ENCODE data around the gene TBC1D25. TPM values are rescaled to one million over a fixed set of nuclear protein-coding genes. Genes with fewer than 3 reads are reported as not detected.
A peak's percentile ranks its signal among the peaks of the same experiment; 100 is the strongest.
"Not testable (repeated sequence)": the region's sequence is repeated elsewhere in the genome, so short reads cannot be mapped to it uniquely, and the experiment has no call there.

Gene TBC1D25
- total RNA-seq, 1 donor from 2014 or later = 2.1 TPM

DNA sequence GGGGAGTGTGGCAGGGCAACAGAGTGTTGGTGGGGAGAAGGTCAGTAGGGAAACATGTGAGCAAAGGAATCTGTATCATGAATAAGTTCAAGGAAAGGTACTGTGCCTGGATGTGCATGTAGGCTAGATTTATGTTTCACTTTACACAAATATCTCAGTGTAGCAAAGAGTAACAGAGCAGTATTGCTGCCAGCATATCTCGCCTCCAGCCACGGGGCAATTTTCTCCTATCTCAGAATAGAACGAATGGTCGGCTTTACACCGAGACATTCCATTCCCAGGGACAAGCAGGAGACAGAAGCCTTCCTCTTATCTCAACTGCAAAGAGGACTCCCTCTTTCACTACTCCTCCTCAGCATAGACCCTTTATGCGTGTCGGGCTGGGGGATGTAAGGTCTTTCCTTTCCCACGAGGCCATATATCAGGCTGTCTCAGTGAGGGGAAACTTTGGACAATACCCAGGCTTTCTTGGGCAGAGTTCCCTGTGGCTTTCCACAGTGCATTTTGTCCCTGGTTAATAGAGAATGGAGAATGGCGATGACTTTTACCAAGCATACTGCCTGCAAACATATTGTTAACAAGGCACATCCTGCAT is 16.3 kb downstream of the TBC1D25 start:
- H3K4me3 ChIP-seq (ENCODE audit: low read length in 3 of 3); H3K4me1 ChIP-seq (ENCODE audit: control insufficient read depth in 3 of 3, insufficient read depth in 3 of 3, low read length in 3 of 3); H3K27ac ChIP-seq (ENCODE audit: low read depth, low read length); H3K9ac ChIP-seq (ENCODE audit: low read depth in 1 of 3, low read length in 3 of 3); H3K27me3 ChIP-seq (ENCODE audit: control insufficient read depth in 3 of 3, insufficient read depth in 3 of 3, low read length in 3 of 3); H3K9me3 ChIP-seq (ENCODE audit: control insufficient read depth in 3 of 3, low read length in 3 of 3): not testable (repeated sequence)
- H3K36me3 ChIP-seq (ENCODE audit: control insufficient read depth in 3 of 3, insufficient read depth in 3 of 3, low read length in 3 of 3) = peaks cover 6 to 14% (median 13%) of the 10 kb centered on the region in 3 donors

DNA sequence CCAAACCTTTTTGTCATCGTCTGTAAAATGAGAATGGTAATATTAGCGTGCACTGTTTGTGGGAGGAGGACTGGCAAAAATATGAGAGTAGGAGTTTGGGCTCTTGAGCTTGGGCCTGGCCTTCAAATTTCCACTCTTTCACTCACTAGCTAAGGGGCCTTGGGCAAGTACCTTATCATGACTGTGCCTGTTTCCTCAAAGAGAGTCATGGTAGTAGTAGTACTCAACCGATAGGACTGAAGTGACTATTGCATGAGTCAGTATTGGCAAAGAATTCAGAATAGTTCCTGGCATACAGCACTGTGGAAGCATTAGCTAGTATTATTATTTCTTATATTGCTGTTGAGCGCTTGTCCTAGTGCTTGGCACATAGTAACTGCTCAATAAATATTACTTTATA is 18.8 kb downstream of the TBC1D25 start:
- Histone ChIP-seq H3K4me3 (ENCODE audit: low read length in 3 of 3) (no peak overlapping the region), H3K27ac (ENCODE audit: low read depth, low read length) (no peak overlapping the region), H3K27me3 (ENCODE audit: control insufficient read depth in 3 of 3, insufficient read depth in 3 of 3, low read length in 3 of 3) (no peaks in the 10 kb centered on the region), H3K9ac (ENCODE audit: low read depth in 1 of 3, low read length in 3 of 3) (no peak overlapping the region), H3K9me3 (ENCODE audit: control insufficient read depth in 3 of 3, low read length in 3 of 3) (no peaks in the 10 kb centered on the region), H3K36me3 (ENCODE audit: control insufficient read depth in 3 of 3, insufficient read depth in 3 of 3, low read length in 3 of 3) (peaks cover 6 to 22% (median 17%) of the 10 kb centered on the region in 3 donors), H3K4me1 (ENCODE audit: control insufficient read depth in 3 of 3, insufficient read depth in 3 of 3, low read length in 3 of 3) (no peaks in the 10 kb centered on the region)

DNA sequence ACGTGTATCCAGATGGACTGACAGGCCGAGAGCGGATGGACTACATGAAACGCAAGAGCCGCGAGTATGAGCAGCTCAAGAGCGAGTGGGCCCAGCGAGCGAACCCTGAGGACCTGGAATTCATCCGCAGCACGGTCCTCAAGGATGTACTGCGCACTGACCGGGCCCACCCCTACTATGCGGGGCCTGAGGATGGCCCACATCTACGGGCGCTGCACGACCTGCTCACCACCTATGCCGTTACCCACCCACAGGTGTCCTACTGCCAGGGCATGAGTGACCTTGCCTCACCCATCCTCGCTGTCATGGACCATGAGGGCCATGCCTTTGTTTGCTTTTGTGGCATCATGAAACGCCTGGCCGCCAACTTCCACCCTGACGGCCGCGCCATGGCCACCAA is 20.1 kb downstream of the TBC1D25 start:
- Histone ChIP-seq H3K27ac (ENCODE audit: low read depth, low read length) (no peak overlapping the region), H3K9ac (ENCODE audit: low read depth in 1 of 3, low read length in 3 of 3) (no peak overlapping the region), H3K27me3 (ENCODE audit: control insufficient read depth in 3 of 3, insufficient read depth in 3 of 3, low read length in 3 of 3) (no peaks in the 10 kb centered on the region), H3K36me3 (ENCODE audit: control insufficient read depth in 3 of 3, insufficient read depth in 3 of 3, low read length in 3 of 3) (peaks cover 6 to 22% (median 19%) of the 10 kb centered on the region in 3 donors), H3K4me1 (ENCODE audit: control insufficient read depth in 3 of 3, insufficient read depth in 3 of 3, low read length in 3 of 3) (no peaks in the 10 kb centered on the region), H3K4me3 (ENCODE audit: low read length in 3 of 3) (no peak overlapping the region), H3K9me3 (ENCODE audit: control insufficient read depth in 3 of 3, low read length in 3 of 3) (no peaks in the 10 kb centered on the region)

DNA sequence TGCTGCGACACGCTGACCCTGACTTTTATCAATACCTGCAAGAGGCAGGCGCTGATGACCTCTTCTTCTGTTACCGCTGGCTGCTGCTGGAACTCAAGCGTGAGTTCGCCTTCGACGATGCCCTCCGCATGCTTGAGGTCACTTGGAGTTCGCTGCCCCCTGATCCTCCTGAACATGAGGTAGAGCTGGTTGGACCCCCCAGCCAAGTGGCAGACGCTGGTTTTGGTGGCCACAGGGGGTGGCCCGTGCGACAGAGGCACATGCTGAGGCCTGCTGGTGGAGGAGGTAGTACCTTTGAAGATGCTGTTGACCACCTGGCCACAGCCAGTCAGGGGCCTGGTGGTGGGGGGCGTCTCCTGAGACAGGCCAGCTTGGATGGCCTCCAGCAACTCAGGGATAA is 20.5 kb downstream of the TBC1D25 start:
- H3K9ac ChIP-seq (ENCODE audit: low read depth in 1 of 3, low read length in 3 of 3) = no peak overlapping the region
- no peak overlapping the region for H3K27ac ChIP-seq (ENCODE audit: low read depth, low read length)
- H3K27me3 ChIP-seq (ENCODE audit: control insufficient read depth in 3 of 3, insufficient read depth in 3 of 3, low read length in 3 of 3) = no peaks in the 10 kb centered on the region
- H3K36me3 ChIP-seq (ENCODE audit: control insufficient read depth in 3 of 3, insufficient read depth in 3 of 3, low read length in 3 of 3) = peaks cover 4 to 22% (median 19%) of the 10 kb centered on the region in 3 donors
- no peaks in the 10 kb centered on the region for H3K9me3 ChIP-seq (ENCODE audit: control insufficient read depth in 3 of 3, low read length in 3 of 3)
- no peaks in the 10 kb centered on the region for H3K4me1 ChIP-seq (ENCODE audit: control insufficient read depth in 3 of 3, insufficient read depth in 3 of 3, low read length in 3 of 3)
- H3K4me3 ChIP-seq (ENCODE audit: low read length in 3 of 3) = no peak overlapping the region

DNA sequence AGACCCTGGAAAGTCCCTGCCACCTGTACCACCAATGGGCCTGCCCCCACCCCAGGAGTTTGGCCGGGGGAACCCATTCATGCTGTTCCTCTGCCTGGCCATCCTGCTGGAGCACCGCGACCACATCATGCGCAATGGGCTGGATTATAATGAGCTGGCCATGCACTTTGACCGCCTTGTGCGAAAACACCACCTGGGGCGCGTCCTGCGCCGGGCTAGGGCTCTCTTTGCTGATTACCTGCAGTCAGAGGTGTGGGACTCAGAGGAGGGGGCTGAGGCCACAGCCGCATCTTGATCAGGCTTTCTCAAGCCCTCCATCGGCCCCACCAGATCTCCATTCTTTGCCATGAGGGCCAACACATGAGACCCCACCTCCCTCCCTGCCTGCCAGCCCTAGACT is 21.2 kb downstream of the TBC1D25 start:
- Histone ChIP-seq H3K27ac (ENCODE audit: low read depth, low read length) (no peak overlapping the region), H3K9ac (ENCODE audit: low read depth in 1 of 3, low read length in 3 of 3) (no peak overlapping the region), H3K9me3 (ENCODE audit: control insufficient read depth in 3 of 3, low read length in 3 of 3) (no peaks in the 10 kb centered on the region), H3K4me1 (ENCODE audit: control insufficient read depth in 3 of 3, insufficient read depth in 3 of 3, low read length in 3 of 3) (no peaks in the 10 kb centered on the region), H3K4me3 (ENCODE audit: low read length in 3 of 3) (no peak overlapping the region), H3K36me3 (ENCODE audit: control insufficient read depth in 3 of 3, insufficient read depth in 3 of 3, low read length in 3 of 3) (peaks cover 4 to 22% (median 19%) of the 10 kb centered on the region in 3 donors), H3K27me3 (ENCODE audit: control insufficient read depth in 3 of 3, insufficient read depth in 3 of 3, low read length in 3 of 3) (no peaks in the 10 kb centered on the region)

DNA sequence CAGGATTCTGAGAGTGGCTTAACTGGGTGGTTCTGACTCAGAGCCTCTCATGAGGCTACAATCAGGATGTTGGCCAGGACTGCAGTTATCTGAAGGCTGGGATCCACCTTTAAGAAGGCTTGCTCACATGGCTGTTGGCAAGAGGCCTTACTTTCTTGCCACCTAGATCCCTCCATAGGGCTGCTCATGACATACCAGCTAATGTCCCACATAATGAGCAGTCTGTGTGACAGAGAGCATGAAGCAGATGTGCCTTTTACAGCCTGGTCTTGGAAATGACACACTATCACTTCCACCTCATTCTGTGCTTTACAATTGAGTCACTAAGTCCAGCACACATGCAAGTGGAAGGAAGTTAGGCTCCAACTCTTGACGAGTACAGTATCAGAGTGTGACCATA is 30.4 kb downstream of the TBC1D25 start:
- Histone ChIP-seq H3K27me3 (ENCODE audit: control insufficient read depth in 3 of 3, insufficient read depth in 3 of 3, low read length in 3 of 3) (no peaks in the 10 kb centered on the region), H3K9me3 (ENCODE audit: control insufficient read depth in 3 of 3, low read length in 3 of 3) (no peaks in the 10 kb centered on the region), H3K4me1 (ENCODE audit: control insufficient read depth in 3 of 3, insufficient read depth in 3 of 3, low read length in 3 of 3) (peaks cover 0 to 2% (median under 1%) of the 10 kb centered on the region in 3 donors), H3K9ac (ENCODE audit: low read depth in 1 of 3, low read length in 3 of 3) (no peak overlapping the region), H3K36me3 (ENCODE audit: control insufficient read depth in 3 of 3, insufficient read depth in 3 of 3, low read length in 3 of 3) (no peaks in the 10 kb centered on the region), H3K27ac (ENCODE audit: low read depth, low read length) (no peak overlapping the region), H3K4me3 (ENCODE audit: low read length in 3 of 3) (no peak overlapping the region)

DNA sequence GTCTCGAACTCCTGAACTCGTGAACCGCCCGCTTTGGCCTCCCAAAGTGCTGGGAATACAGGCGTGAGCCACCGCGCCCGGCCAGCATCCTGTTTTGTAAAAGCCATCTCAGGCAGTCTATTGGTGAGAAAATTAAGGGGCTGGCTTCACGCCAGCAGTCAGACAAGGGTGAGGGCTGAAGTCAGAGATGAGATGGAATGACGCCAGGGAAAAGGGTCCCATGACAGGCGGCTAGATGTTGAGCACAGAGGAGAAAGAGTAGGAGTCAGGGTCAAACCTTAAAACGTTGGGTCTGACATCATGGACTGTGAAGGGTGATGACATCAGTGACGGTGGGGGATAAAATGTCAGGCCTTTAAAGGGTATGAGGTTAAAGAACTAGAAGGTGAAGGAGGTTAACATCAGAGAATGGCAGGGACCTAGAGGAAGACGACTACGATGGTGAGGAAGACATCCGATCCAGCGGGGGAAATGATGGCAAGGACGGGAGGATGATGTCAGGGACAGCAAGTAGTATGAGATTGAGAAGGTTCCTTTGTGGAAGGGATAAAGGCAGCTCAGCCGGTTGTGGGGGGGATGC is 34.3 kb downstream of the TBC1D25 start:
- H3K9me3 ChIP-seq (ENCODE audit: control insufficient read depth in 3 of 3, low read length in 3 of 3) = no peaks in the 10 kb centered on the region
- H3K27ac ChIP-seq (ENCODE audit: low read depth, low read length) = peak overlapping the region; percentile 99
- H3K4me3 ChIP-seq (ENCODE audit: low read length in 3 of 3) = peak overlapping the region; percentile 71 to 90 (median 84)
- H3K4me1 ChIP-seq (ENCODE audit: control insufficient read depth in 3 of 3, insufficient read depth in 3 of 3, low read length in 3 of 3) = peaks cover 11 to 18% (median 16%) of the 10 kb centered on the region in 3 donors
- peaks cover 19 to 26% (median 21%) of the 10 kb centered on the region in 3 donors for H3K36me3 ChIP-seq (ENCODE audit: control insufficient read depth in 3 of 3, insufficient read depth in 3 of 3, low read length in 3 of 3)
- no peaks in the 10 kb centered on the region for H3K27me3 ChIP-seq (ENCODE audit: control insufficient read depth in 3 of 3, insufficient read depth in 3 of 3, low read length in 3 of 3)
- peak overlapping the region; percentile 48 to 95 (median 90) for H3K9ac ChIP-seq (ENCODE audit: low read depth in 1 of 3, low read length in 3 of 3)

DNA sequence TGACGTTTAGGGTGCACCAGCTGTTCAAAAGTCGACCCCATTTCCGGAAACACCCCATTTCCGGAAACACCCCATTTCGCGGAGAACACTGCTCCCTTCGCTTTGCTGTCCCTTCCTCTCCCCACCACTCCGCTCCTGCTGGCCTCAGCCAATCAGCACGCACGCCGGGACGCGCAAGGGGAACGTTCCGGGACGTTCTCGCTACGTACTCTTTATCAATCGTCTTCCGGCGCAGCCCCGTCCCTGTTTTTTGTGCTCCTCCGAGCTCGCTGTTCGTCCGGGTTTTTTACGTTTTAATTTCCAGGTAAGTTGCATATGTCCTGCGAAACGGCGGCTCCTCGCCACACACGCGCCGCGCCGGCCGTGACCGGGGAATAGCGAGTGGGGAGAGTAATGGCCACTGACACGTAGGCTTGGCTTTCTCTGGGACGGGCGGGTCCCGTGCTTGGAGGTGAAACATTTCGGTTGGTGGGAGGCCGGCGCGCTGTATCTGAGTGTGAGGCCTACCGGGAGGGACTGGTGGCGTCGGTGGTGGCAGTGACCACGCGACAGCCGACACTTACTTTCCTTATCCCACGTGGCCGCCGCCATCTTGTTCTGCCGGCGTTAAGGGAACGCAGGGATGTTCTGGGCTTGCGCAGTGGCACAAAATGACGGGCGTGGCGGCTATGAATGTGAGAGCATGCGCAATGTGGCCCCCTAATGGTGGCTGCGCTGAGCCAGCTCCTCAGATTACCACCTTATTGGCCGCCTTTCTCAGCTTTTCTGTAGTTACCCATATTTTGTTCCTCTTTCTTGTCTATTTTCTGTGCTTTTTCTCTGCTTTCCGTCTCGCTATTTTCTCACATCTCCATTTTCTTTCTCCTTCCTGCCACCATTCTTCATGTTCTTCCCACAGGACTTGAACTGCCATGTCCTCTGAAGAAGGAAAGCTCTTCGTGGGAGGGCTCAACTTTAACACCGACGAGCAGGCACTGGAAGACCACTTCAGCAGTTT is 35.1 kb downstream of the TBC1D25 start, which contains the start of gene RBM3:
RBM3 (plus strand) TSS at position 215 of the 997 bp plus-strand sequence; CDS start at position 912, 697 bp downstream.
- peaks cover 11 to 18% (median 16%) of the 10 kb centered on the region in 3 donors for H3K4me1 ChIP-seq (ENCODE audit: control insufficient read depth in 3 of 3, insufficient read depth in 3 of 3, low read length in 3 of 3)
- no peaks in the 10 kb centered on the region for H3K27me3 ChIP-seq (ENCODE audit: control insufficient read depth in 3 of 3, insufficient read depth in 3 of 3, low read length in 3 of 3)
- peaks cover 19 to 28% (median 21%) of the 10 kb centered on the region in 3 donors for H3K36me3 ChIP-seq (ENCODE audit: control insufficient read depth in 3 of 3, insufficient read depth in 3 of 3, low read length in 3 of 3)
- no peaks in the 10 kb centered on the region for H3K9me3 ChIP-seq (ENCODE audit: control insufficient read depth in 3 of 3, low read length in 3 of 3)
- H3K9ac ChIP-seq (ENCODE audit: low read depth in 1 of 3, low read length in 3 of 3) = peak within 1 kb of the TSS; percentile 90 to 95 (median 94)
- H3K27ac ChIP-seq (ENCODE audit: low read depth, low read length) = peak within 1 kb of the TSS; percentile 99
- H3K4me3 ChIP-seq (ENCODE audit: low read length in 3 of 3) = peak within 1 kb of the TSS; percentile 71 to 90 (median 84)

DNA sequence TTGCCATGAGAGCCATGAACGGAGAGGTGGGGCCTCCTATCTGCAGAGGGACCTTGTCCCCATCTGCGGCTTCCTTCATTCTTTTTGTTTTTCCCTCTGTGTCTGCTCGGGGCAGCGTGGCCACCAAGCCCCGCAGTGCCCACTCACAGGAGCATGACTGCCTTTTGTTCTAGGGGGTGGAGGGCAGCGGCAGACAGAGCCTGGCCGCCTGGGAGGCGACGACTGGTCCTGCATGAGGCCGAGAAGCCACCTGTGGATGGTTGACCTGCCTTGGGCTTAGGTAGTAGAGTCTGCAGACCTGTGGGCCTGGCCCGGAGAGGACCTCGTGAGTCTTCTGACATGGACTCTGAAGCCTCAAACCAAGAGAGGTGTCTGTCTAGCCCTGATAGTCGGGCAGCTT is 36.1 kb downstream of the TBC1D25 start:
- peaks cover 11 to 18% (median 16%) of the 10 kb centered on the region in 3 donors for H3K4me1 ChIP-seq (ENCODE audit: control insufficient read depth in 3 of 3, insufficient read depth in 3 of 3, low read length in 3 of 3)
- H3K36me3 ChIP-seq (ENCODE audit: control insufficient read depth in 3 of 3, insufficient read depth in 3 of 3, low read length in 3 of 3) = peaks cover 19 to 28% (median 23%) of the 10 kb centered on the region in 3 donors
- H3K9ac ChIP-seq (ENCODE audit: low read depth in 1 of 3, low read length in 3 of 3) = peak overlapping the region in 2 of 3 donors; percentile 33 to 90
- H3K27ac ChIP-seq (ENCODE audit: low read depth, low read length) = peak overlapping the region; percentile 99
- H3K27me3 ChIP-seq (ENCODE audit: control insufficient read depth in 3 of 3, insufficient read depth in 3 of 3, low read length in 3 of 3) = no peaks in the 10 kb centered on the region
- peak overlapping the region; percentile 71 to 90 (median 84) for H3K4me3 ChIP-seq (ENCODE audit: low read length in 3 of 3)
- no peaks in the 10 kb centered on the region for H3K9me3 ChIP-seq (ENCODE audit: control insufficient read depth in 3 of 3, low read length in 3 of 3)

Measured in skeletal muscle tissue (tissue), 4 donors.